ENCODE data around the gene TIGAR.

DNA sequence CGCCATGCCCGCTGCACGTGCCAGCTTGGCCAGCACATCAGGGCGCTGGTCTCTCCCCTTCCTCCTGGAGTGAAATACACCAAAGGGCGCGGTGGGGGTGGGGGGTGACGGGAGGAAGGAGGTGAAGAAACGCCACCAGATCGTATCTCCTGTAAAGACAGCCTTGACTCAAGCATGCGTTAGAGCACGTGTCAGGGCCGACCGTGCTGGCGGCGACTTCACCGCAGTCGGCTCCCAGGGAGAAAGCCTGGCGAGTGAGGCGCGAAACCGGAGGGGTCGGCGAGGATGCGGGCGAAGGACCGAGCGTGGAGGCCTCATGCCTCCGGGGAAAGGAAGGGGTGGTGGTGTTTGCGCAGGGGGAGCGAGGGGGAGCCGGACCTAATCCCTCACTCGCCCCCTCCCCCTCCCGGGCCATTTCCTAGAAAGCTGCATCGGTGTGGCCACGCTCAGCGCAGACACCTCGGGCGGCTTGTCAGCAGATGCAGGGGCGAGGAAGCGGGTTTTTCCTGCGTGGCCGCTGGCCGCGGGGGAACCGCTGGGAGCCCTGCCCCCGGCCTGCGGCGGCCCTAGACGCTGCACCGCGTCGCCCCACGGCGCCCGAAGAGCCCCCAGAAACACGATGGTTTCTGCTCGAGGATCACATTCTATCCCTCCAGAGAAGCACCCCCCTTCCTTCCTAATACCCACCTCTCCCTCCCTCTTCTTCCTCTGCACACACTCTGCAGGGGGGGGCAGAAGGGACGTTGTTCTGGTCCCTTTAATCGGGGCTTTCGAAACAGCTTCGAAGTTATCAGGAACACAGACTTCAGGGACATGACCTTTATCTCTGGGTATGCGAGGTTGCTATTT is 48.4 kb upstream of the TIGAR start:
- no peak for TF ChIP-seq EZH2phosphoT487 (IDR thresholded peaks at IDR 0.05)
- TF ChIP-seq, protein P1, sequence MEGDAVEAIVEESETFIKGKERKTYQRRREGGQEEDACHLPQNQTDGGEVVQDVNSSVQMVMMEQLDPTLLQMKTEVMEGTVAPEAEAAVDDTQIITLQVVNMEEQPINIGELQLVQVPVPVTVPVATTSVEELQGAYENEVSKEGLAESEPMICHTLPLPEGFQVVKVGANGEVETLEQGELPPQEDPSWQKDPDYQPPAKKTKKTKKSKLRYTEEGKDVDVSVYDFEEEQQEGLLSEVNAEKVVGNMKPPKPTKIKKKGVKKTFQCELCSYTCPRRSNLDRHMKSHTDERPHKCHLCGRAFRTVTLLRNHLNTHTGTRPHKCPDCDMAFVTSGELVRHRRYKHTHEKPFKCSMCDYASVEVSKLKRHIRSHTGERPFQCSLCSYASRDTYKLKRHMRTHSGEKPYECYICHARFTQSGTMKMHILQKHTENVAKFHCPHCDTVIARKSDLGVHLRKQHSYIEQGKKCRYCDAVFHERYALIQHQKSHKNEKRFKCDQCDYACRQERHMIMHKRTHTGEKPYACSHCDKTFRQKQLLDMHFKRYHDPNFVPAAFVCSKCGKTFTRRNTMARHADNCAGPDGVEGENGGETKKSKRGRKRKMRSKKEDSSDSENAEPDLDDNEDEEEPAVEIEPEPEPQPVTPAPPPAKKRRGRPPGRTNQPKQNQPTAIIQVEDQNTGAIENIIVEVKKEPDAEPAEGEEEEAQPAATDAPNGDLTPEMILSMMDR (IDR thresholded peaks at IDR 0.05), result no peak

All from neural progenitor cell (in vitro differentiated cells).